ENCODE data around the gene OPCML. TPM values are rescaled to one million over a fixed set of nuclear protein-coding genes. Genes with fewer than 3 reads are reported as not detected.

The OPCML gene
- total RNA-seq, 1 donor from 2014 or later, result 1.2 TPM

DNA sequence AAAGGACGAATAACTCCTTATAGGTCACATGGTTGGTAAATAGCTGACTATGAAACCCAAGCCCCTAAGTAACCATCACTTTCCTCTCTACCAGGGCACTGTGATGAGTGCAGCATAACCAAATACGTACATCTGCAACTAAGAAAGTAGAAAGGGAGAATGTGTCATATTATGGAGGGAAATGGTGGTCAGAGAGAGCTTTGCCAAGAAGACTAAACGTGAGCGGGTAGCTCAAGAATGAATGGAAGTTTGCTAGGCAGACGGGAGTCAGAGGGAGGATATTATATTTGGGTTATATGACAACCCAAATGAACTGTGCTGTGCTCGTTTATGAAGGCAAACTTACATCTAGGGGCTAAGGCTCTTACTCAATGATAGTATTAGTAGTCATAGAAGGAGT lies 537.3 kb downstream of the OPCML start:
- Mint-ChIP-seq H3K4me1 (peaks cover 18% of the 10 kb centered on the region), H3K27ac (ENCODE audit: unreplicated experiment) (no peak overlapping the region), H3K27me3 (ENCODE audit: low read depth) (peaks cover 70% of the 10 kb centered on the region), H3K36me3 (ENCODE audit: low read depth) (no peaks in the 10 kb centered on the region), H3K4me3 (no peak overlapping the region), H3K9me3 (no peaks in the 10 kb centered on the region)
- no peak for TF ChIP-seq CTCF (conservative IDR thresholded peaks at IDR 0.05)
- no peak for DNase-seq (ENCODE audit: low read depth, low spot score)

GRCh38 chr11:132993991-132994502 lies 538.3 kb downstream of the OPCML start:
- no peak for TF ChIP-seq CTCF (conservative IDR thresholded peaks at IDR 0.05)
- Mint-ChIP-seq H3K27ac (ENCODE audit: unreplicated experiment) (no peak overlapping the region), H3K4me1 (peaks cover 18% of the 10 kb centered on the region), H3K36me3 (ENCODE audit: low read depth) (no peaks in the 10 kb centered on the region), H3K9me3 (no peaks in the 10 kb centered on the region), H3K4me3 (peak overlapping the region; percentile 79), H3K27me3 (ENCODE audit: low read depth) (peaks cover 67% of the 10 kb centered on the region)
- DNase-seq (ENCODE audit: low read depth, low spot score), result no peak

GRCh38 chr11:132992838-132993631 lies 539.3 kb downstream of the OPCML start:
- no peak for TF ChIP-seq CTCF (conservative IDR thresholded peaks at IDR 0.05)
- peaks cover 2% of the 10 kb centered on the region for H3K9me3 Mint-ChIP-seq
- no peaks in the 10 kb centered on the region for H3K36me3 Mint-ChIP-seq (ENCODE audit: low read depth)
- peaks cover 24% of the 10 kb centered on the region for H3K4me1 Mint-ChIP-seq
- DNase-seq (ENCODE audit: low read depth, low spot score), result no peak
- no peak overlapping the region for H3K27ac Mint-ChIP-seq (ENCODE audit: unreplicated experiment)
- H3K27me3 Mint-ChIP-seq (ENCODE audit: low read depth), result peaks cover 60% of the 10 kb centered on the region
- peak overlapping the region; percentile 79 for H3K4me3 Mint-ChIP-seq

DNA sequence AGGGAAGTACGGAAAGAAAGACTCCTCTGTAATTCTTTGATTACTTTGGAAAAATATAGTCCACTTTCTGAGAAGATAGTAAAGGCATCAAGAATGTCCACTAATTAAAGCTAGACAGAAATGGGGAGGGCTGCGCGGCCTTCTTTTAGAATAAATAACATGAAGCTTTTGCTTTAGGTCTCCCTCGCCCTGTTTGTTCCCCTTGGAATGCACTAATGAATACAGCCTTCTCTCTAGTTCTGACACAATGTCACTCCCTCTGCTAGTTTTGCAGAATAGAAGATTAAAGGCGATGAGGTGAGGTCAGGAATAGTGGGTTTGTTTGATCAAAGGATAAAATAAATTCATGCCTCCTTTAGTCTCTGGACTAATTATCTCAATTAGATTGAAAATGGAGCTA lies 543.9 kb downstream of the OPCML start:
- TF ChIP-seq CTCF (conservative IDR thresholded peaks at IDR 0.05), result no peak
- Mint-ChIP-seq H3K4me1 (peaks cover 12% of the 10 kb centered on the region), H3K9me3 (peaks cover 2% of the 10 kb centered on the region), H3K27ac (ENCODE audit: unreplicated experiment) (no peak overlapping the region), H3K4me3 (no peak overlapping the region), H3K27me3 (ENCODE audit: low read depth) (peaks cover 20% of the 10 kb centered on the region), H3K36me3 (ENCODE audit: low read depth) (no peaks in the 10 kb centered on the region)
- no peak for DNase-seq (ENCODE audit: low read depth, low spot score)

- peaks cover 7% of the 10 kb centered on the region for H3K4me1 Mint-ChIP-seq
- peaks cover 2% of the 10 kb centered on the region for H3K9me3 Mint-ChIP-seq
- H3K27ac Mint-ChIP-seq (ENCODE audit: unreplicated experiment), result no peak overlapping the region
- TF ChIP-seq CTCF (conservative IDR thresholded peaks at IDR 0.05), result no peak
- H3K36me3 Mint-ChIP-seq (ENCODE audit: low read depth), result no peaks in the 10 kb centered on the region
- no peak overlapping the region for H3K4me3 Mint-ChIP-seq
- H3K27me3 Mint-ChIP-seq (ENCODE audit: low read depth), result peaks cover 16% of the 10 kb centered on the region
- no peak for DNase-seq (ENCODE audit: low read depth, low spot score)
Observed at GRCh38 chr11:132987936-132988335, 544.4 kb downstream of the OPCML start.

Data from neural crest cell (in vitro differentiated cells).